Tibial artery (tissue), 4 donors: ENCODE results near the gene GSPT1.
"Not testable (repeated sequence)": the region's sequence is repeated elsewhere in the genome, so short reads cannot be mapped to it uniquely, and the experiment has no call there.

Source experiments
- DNase-seq, 2 donors: peaks; one replicate each; pipeline ENCODE4 v3.0.0-alpha.2; 2019
- H3K27ac ChIP-seq, 2 donors: fragments of 200-600 bp; sonication (generic) in 1 of 2; 1 replicate in 1 of 2; 2 replicates in 1 of 2; pipeline ENCODE4 v1.5.1; 2018 to 2019; ENCODE audit warnings: mild to moderate bottlenecking in 1 of 2
- H3K27me3 ChIP-seq, 2 donors: fragments of 200-600 bp; sonication (generic) in 1 of 2; one replicate each; pipeline versions ENCODE4 v1.5.1 to v1.6.0; 2016 to 2019
- H3K36me3 ChIP-seq, 3 donors: fragments of 200-600 bp; sonication (generic) in 2 of 3; one replicate each; pipeline ENCODE4 v1.5.1; 2016 to 2019; ENCODE audit warnings: mild to moderate bottlenecking in 2 of 3
- H3K4me1 ChIP-seq, 4 donors: fragments of 200-600 bp; sonication (generic) in 2 of 4; 1 replicate in 3 of 4; 2 replicates in 1 of 4; pipeline ENCODE4 v1.5.1; 2016 to 2019
- H3K4me3 ChIP-seq, 2 donors: fragments of 200-600 bp; sonication (generic) in 1 of 2; 1 replicate in 1 of 2; 2 replicates in 1 of 2; pipeline ENCODE4 v1.5.1; 2018 to 2019; ENCODE audit warnings: mild to moderate bottlenecking in 2 of 2
- H3K9me3 ChIP-seq, 3 donors: fragments of 200-600 bp; sonication (generic) in 1 of 3; one replicate each; pipeline ENCODE4 v1.5.1; 2016 to 2019
- intact Hi-C: fragments of 100-400 bp; cut with DNase I; formaldehyde crosslinking; loops from one replicate; pipeline ENCODE4 v1.15.0; 2023; ENCODE audit warnings: low total_unique reads
- TF ChIP-seq, protein P1 (sequence below), 2 experiments: fragments of 200-600 bp in 1 of 2; fragments of 450-650 bp in 1 of 2; IDR thresholded peaks; one replicate each; pipeline ENCODE4 v1.5.1; 2017 to 2019; ENCODE audit warnings: antibody characterized with exemption in 2 of 2, mild to moderate bottlenecking in 1 of 2, moderate library complexity in 1 of 2

GSPT1 gene

GRCh38 chr16:11946433-11946832 is 30.7 kb upstream of the GSPT1 start:
- H3K9me3 ChIP-seq, result no peaks in the 10 kb centered on the region
- DNase-seq, result no peak
- H3K27ac ChIP-seq, result no peak overlapping the region
- TF ChIP-seq, protein P1, sequence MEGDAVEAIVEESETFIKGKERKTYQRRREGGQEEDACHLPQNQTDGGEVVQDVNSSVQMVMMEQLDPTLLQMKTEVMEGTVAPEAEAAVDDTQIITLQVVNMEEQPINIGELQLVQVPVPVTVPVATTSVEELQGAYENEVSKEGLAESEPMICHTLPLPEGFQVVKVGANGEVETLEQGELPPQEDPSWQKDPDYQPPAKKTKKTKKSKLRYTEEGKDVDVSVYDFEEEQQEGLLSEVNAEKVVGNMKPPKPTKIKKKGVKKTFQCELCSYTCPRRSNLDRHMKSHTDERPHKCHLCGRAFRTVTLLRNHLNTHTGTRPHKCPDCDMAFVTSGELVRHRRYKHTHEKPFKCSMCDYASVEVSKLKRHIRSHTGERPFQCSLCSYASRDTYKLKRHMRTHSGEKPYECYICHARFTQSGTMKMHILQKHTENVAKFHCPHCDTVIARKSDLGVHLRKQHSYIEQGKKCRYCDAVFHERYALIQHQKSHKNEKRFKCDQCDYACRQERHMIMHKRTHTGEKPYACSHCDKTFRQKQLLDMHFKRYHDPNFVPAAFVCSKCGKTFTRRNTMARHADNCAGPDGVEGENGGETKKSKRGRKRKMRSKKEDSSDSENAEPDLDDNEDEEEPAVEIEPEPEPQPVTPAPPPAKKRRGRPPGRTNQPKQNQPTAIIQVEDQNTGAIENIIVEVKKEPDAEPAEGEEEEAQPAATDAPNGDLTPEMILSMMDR (IDR thresholded peaks at IDR 0.05), result no peak
- no peaks in the 10 kb centered on the region for H3K36me3 ChIP-seq
- no peak overlapping the region for H3K4me3 ChIP-seq
- peaks cover 0 to 5% of the 10 kb centered on the region in 2 donors for H3K27me3 ChIP-seq
- no peaks in the 10 kb centered on the region for H3K4me1 ChIP-seq
- intact Hi-C loops, result no loop called here

DNA sequence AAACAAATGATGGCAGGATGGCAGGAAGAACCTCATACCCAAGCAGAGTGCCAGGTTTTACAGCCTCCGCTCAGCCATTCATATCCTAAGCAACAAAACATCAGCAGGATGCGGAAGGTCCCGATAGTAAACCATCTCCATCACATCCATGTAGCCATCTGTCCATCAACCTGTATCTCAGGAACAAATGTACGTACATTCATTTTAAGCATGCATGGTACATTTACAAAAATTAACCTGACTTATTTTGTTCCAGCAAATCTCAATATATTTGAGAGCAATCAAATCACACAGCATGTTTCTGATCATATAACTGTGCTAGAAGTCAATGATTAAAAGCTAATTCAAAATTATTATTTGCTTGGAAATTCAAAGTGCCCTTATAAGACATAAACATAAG is 26.2 kb upstream of the GSPT1 start, which contains the start of gene NPIPB2:
Gene NPIPB2, minus strand, starts transcription at position 101 of the 400 bp plus-strand sequence. Its CDS starts 0 bp downstream, at position 101.
- H3K4me1 ChIP-seq, intact Hi-C loops, H3K9me3 ChIP-seq, H3K4me3 ChIP-seq, H3K27me3 ChIP-seq, H3K36me3 ChIP-seq, DNase-seq, H3K27ac ChIP-seq: not testable (repeated sequence)

- intact Hi-C loops, H3K4me3 ChIP-seq, H3K36me3 ChIP-seq, DNase-seq, H3K9me3 ChIP-seq, H3K4me1 ChIP-seq, H3K27ac ChIP-seq, H3K27me3 ChIP-seq: not testable (repeated sequence)
These were observed 11.6 kb upstream of the GSPT1 start for GRCh38 chr16:11927350-11927749.

GRCh38 chr16:11924046-11924445 is 8.3 kb upstream of the GSPT1 start:
- H3K9me3 ChIP-seq, H3K4me1 ChIP-seq, DNase-seq, H3K36me3 ChIP-seq, H3K27ac ChIP-seq, H3K4me3 ChIP-seq, intact Hi-C loops, H3K27me3 ChIP-seq: not testable (repeated sequence)

DNA sequence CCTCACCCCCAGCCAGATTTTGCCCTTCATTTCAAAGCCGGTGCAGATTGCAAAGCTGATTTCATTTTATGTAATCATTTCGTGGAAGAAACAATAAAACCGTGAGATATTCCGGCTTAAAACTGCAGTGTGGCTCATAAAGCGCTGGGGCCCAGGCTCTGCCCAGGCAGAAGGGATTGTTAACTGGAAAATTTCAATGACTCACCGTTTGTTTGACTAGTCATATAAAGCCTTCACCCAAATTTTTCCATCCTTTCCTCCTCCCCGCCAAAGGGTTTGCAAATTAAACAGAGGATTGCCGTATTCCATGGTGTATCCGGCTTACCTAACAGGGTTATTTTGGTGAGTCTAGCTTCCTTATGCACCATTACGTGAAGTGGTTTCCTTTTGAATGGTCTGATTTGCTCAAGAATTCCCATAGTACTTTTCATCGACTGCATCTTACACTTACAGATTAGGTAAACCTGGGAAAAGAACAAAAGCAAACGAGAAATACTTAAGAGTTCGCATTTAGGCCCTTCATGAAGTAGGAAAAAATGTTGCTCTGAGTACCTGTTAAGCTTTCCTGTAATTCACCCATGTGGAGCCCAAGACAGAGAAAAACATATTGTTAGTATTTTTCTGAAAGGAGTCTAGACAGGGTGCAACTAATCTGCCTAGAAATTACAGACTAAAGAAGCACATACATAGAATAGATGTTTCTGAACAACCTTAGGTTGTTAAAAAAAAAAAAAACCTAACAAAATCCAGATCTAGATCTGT is 949 bp upstream of the GSPT1 start:
- DNase-seq, result no peak
- peak overlapping the region; percentile 80 to 96 for H3K4me3 ChIP-seq
- H3K4me1 ChIP-seq, result peaks cover 0 to 29% (median 20%) of the 10 kb centered on the region in 4 donors
- TF ChIP-seq, protein P1 (IDR thresholded peaks at IDR 0.05), result no peak
- no peaks in the 10 kb centered on the region for H3K9me3 ChIP-seq
- no peaks in the 10 kb centered on the region for H3K36me3 ChIP-seq
- no peaks in the 10 kb centered on the region for H3K27me3 ChIP-seq
- intact Hi-C loops, result loop anchor here (10.0 kb wide), 2 partner anchors 58 to 72 kb away; partner anchors contain the start of gene SNX29
- H3K27ac ChIP-seq, result peak overlapping the region; percentile 91 to 94

DNA sequence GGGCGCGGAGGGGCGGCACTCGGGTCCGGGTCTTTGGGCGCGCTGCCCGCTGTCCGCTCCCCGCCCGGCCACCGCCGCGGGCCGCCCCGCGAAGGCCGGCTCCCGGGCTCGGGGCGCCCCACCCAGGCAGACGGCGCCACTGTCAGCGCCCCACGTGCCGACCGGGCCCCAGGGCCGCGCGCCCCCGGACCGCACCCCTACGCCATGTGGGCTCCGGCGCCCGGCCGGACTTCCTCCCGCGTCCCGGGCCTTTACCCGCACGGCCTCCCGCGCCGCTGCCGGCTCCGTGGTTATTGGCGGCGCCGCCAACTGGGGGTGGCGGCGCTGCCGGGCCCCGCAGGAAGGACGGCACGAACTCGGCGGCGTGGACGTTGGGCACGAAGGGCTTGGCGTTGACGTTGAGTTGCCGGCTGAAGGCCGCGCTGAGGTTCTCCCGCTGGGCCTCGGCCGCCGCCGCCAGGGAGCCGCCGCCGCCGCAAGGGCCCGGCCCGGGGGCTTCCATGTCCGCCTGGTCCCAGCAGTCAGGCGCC is 577 bp downstream of the GSPT1 start:
- no peaks in the 10 kb centered on the region for H3K36me3 ChIP-seq
- H3K4me1 ChIP-seq, result peaks cover 0 to 44% (median 28%) of the 10 kb centered on the region in 4 donors
- peak overlapping the region; percentile 91 to 94 for H3K27ac ChIP-seq
- DNase-seq, result no peak
- TF ChIP-seq, protein P1 (IDR thresholded peaks at IDR 0.05), result no peak
- peak overlapping the region; percentile 80 to 96 for H3K4me3 ChIP-seq
- H3K9me3 ChIP-seq, result no peaks in the 10 kb centered on the region
- H3K27me3 ChIP-seq, result no peaks in the 10 kb centered on the region
- intact Hi-C loops, result loop anchor here (10.0 kb wide), 2 partner anchors 60 to 70 kb away; partner anchors contain the start of gene SNX29
